HEK293 (cell line): ENCODE data around the gene RIPK1.
A peak's percentile ranks its signal among the peaks of the same experiment; 100 is the strongest.

ENCODE experiments used
- KLF8 ChIP-seq: fragments of 450-650 bp; formaldehyde crosslinking; IDR thresholded peaks from 2 replicates; pipeline ENCODE4 v1.5.1; 2016; ENCODE audit warnings: missing biosample characterization, missing genetic modification characterization
- KLF9 ChIP-seq: fragments of 450-650 bp; formaldehyde crosslinking; IDR thresholded peaks from 2 replicates; pipeline ENCODE4 v1.5.1; 2016; ENCODE audit warnings: missing biosample characterization, missing genetic modification characterization, low read depth
- PRDM1 ChIP-seq: fragments of 450-650 bp; formaldehyde crosslinking; IDR thresholded peaks from 2 replicates; pipeline ENCODE4; 2016; ENCODE audit warnings: missing biosample characterization, missing genetic modification characterization
- SP3 ChIP-seq: fragments of 450-650 bp; formaldehyde crosslinking; IDR thresholded peaks from 2 replicates; pipeline ENCODE4 v1.5.1; 2016; ENCODE audit warnings: missing biosample characterization, missing genetic modification characterization
- WT1 ChIP-seq: fragments of 450-650 bp; formaldehyde crosslinking; IDR thresholded peaks from 2 replicates; pipeline ENCODE4 v1.5.1; 2016; ENCODE audit warnings: missing biosample characterization, missing genetic modification characterization
- YY2 ChIP-seq: fragments of 450-650 bp; formaldehyde crosslinking; IDR thresholded peaks from 2 replicates; pipeline ENCODE4 v1.5.1; 2016; ENCODE audit warnings: missing biosample characterization, missing genetic modification characterization
- ZBTB1 ChIP-seq: fragments of 450-650 bp; formaldehyde crosslinking; IDR thresholded peaks from 2 replicates; pipeline ENCODE4 v1.5.1; 2016; ENCODE audit warnings: missing biosample characterization, missing genetic modification characterization
- ZBTB8A ChIP-seq: fragments of 450-650 bp; formaldehyde crosslinking; IDR thresholded peaks from 2 replicates; pipeline ENCODE4 v1.5.1; 2016; ENCODE audit warnings: missing biosample characterization, missing genetic modification characterization
- ZIC2 ChIP-seq: fragments of 450-650 bp; formaldehyde crosslinking; IDR thresholded peaks from 2 replicates; pipeline ENCODE4 v1.5.1; 2016; ENCODE audit warnings: missing biosample characterization, missing genetic modification characterization
- ZNF121 ChIP-seq: fragments of 450-650 bp; formaldehyde crosslinking; IDR thresholded peaks from 2 replicates; pipeline ENCODE4 v1.5.1; 2016; ENCODE audit warnings: missing biosample characterization, missing genetic modification characterization
- ZNF133 ChIP-seq: fragments of 450-650 bp; formaldehyde crosslinking; IDR thresholded peaks from 2 replicates; pipeline ENCODE4 v1.5.1; 2016; ENCODE audit warnings: missing biosample characterization, missing genetic modification characterization
- ZNF140 ChIP-seq: fragments of 450-650 bp; formaldehyde crosslinking; IDR thresholded peaks from 2 replicates; pipeline ENCODE4 v1.5.1; 2016; ENCODE audit warnings: missing biosample characterization, missing genetic modification characterization
- ZNF16 ChIP-seq: fragments of 450-650 bp; formaldehyde crosslinking; IDR thresholded peaks from 2 replicates; pipeline ENCODE4 v1.5.1; 2016; ENCODE audit warnings: low read depth, missing biosample characterization, missing genetic modification characterization
- ZNF211 ChIP-seq: fragments of 450-650 bp; formaldehyde crosslinking; IDR thresholded peaks from 2 replicates; pipeline ENCODE4 v1.5.1; 2016; ENCODE audit warnings: low read depth, missing biosample characterization, missing genetic modification characterization
- ZNF214 ChIP-seq: fragments of 450-650 bp; formaldehyde crosslinking; IDR thresholded peaks from 2 replicates; pipeline ENCODE4 v1.5.1; 2017; ENCODE audit warnings: missing biosample characterization, mild to moderate bottlenecking, missing genetic modification characterization, borderline replicate concordance
- ZNF239 ChIP-seq: fragments of 450-650 bp; formaldehyde crosslinking; IDR thresholded peaks from 2 replicates; pipeline ENCODE4 v1.5.1; 2016; ENCODE audit warnings: missing biosample characterization, missing genetic modification characterization
- ZNF280C ChIP-seq: fragments of 450-650 bp; formaldehyde crosslinking; IDR thresholded peaks from 2 replicates; pipeline ENCODE4 v1.5.1; 2016; ENCODE audit warnings: missing biosample characterization, missing genetic modification characterization
- ZNF324 ChIP-seq: fragments of 450-650 bp; formaldehyde crosslinking; IDR thresholded peaks from 2 replicates; pipeline ENCODE4 v1.5.1; 2016; ENCODE audit warnings: missing biosample characterization, missing genetic modification characterization
- ZNF335 ChIP-seq: fragments of 450-650 bp; formaldehyde crosslinking; conservative IDR thresholded peaks from 2 replicates; pipeline ENCODE4 v1.5.1; 2016; ENCODE audit warnings: missing biosample characterization, missing genetic modification characterization
- ZNF341 ChIP-seq: fragments of 450-650 bp; formaldehyde crosslinking; IDR thresholded peaks from 2 replicates; pipeline ENCODE4; 2016; ENCODE audit warnings: low read depth, missing biosample characterization, missing genetic modification characterization
- ZNF366 ChIP-seq: fragments of 450-650 bp; formaldehyde crosslinking; conservative IDR thresholded peaks from 2 replicates; pipeline ENCODE4 v1.5.1; 2016; ENCODE audit warnings: missing biosample characterization, missing genetic modification characterization
- ZNF473 ChIP-seq: fragments of 450-650 bp; formaldehyde crosslinking; IDR thresholded peaks from 2 replicates; pipeline ENCODE4 v1.5.1; 2017; ENCODE audit warnings: missing biosample characterization, missing genetic modification characterization
- ZNF513 ChIP-seq: fragments of 450-650 bp; IDR thresholded peaks from 2 replicates; pipeline ENCODE4 v1.5.1; 2018; ENCODE audit warnings: missing biosample characterization, missing genetic modification characterization
- ZNF518A ChIP-seq: fragments of 450-650 bp; formaldehyde crosslinking; conservative IDR thresholded peaks from 2 replicates; pipeline ENCODE4 v1.5.1; 2016; ENCODE audit warnings: low read depth, missing biosample characterization, missing genetic modification characterization
- ZNF521 ChIP-seq: fragments of 450-650 bp; formaldehyde crosslinking; IDR thresholded peaks from 2 replicates; pipeline ENCODE4 v1.5.1; 2017; ENCODE audit warnings: missing biosample characterization, mild to moderate bottlenecking, missing genetic modification characterization
- ZNF544 ChIP-seq: fragments of 450-650 bp; formaldehyde crosslinking; IDR thresholded peaks from 2 replicates; pipeline ENCODE4 v1.5.0; 2017; ENCODE audit warnings: missing biosample characterization, missing genetic modification characterization
- ZNF549 ChIP-seq: fragments of 450-650 bp; IDR thresholded peaks from 2 replicates; pipeline ENCODE4 v1.5.1; 2018; ENCODE audit warnings: missing biosample characterization, missing genetic modification characterization, mild to moderate bottlenecking, inconsistent platforms, moderate library complexity
- ZNF558 ChIP-seq: fragments of 450-650 bp; formaldehyde crosslinking; IDR thresholded peaks from 2 replicates; pipeline ENCODE4 v1.5.1; 2016; ENCODE audit warnings: missing biosample characterization, missing genetic modification characterization
- ZNF571 ChIP-seq: fragments of 450-650 bp; formaldehyde crosslinking; IDR thresholded peaks from 2 replicates; pipeline ENCODE4 v1.5.0; 2017; ENCODE audit warnings: missing biosample characterization, missing genetic modification characterization
- ZNF791 ChIP-seq: fragments of 450-650 bp; formaldehyde crosslinking; IDR thresholded peaks from 2 replicates; pipeline ENCODE4 v1.5.1; 2016; ENCODE audit warnings: missing biosample characterization, missing genetic modification characterization
- ZNF837 ChIP-seq: fragments of 450-650 bp; formaldehyde crosslinking; IDR thresholded peaks from 2 replicates; pipeline ENCODE4 v1.5.1; 2016; ENCODE audit warnings: missing biosample characterization, missing genetic modification characterization
- ZSCAN5A ChIP-seq: fragments of 450-650 bp; formaldehyde crosslinking; IDR thresholded peaks from 2 replicates; pipeline ENCODE4 v1.5.1; 2016; ENCODE audit warnings: missing biosample characterization, missing genetic modification characterization

RIPK1 gene

GRCh38 chr6:3118353-3119039, 50.2 kb downstream of the RIPK1 start, which contains the start of gene BPHL (continued):
- TF ChIP-seq WT1 (tag by site-specific recombination) (no peak), ZNF280C (tag by site-specific recombination) (no peak), ZNF518A (tag by site-specific recombination) (no peak), ZBTB8A (tag by site-specific recombination) (peak; percentile 67), ZNF121 (no peak), ZNF366 (tag by site-specific recombination) (no peak), PRDM1 (tag by site-specific recombination) (no peak), ZNF211 (tag by site-specific recombination) (no peak), ZNF473 (tag by site-specific recombination) (no peak), ZNF239 (tag by site-specific recombination) (no peak), ZBTB1 (no peak), SP3 (peak; percentile 99), ZNF16 (no peak), KLF8 (tag by site-specific recombination) (peak; percentile 100), ZNF791 (no peak), ZNF558 (tag by site-specific recombination) (no peak), ZNF341 (tag by site-specific recombination) (peak; percentile 81), ZSCAN5A (tag by site-specific recombination) (no peak), KLF9 (tag by site-specific recombination) (peak; percentile 99), ZNF521 (no peak), ZNF549 (tag by site-specific recombination) (peak; percentile 42; the same call in 1 of the 2 replicates), ZNF324 (0 out of 2 replicates have a peak, but pooled peaks have one; percentile 16), ZNF335 (peak; percentile 82), ZNF513 (tag by site-specific recombination) (no peak), ZNF140 (tag by site-specific recombination) (no peak), ZNF544 (no peak), ZNF214 (tag by site-specific recombination) (no peak), ZNF837 (tag by site-specific recombination) (no peak), ZNF571 (no peak), YY2 (tag by site-specific recombination) (no peak), ZIC2 (tag by site-specific recombination) (peak; percentile 27), ZNF133 (tag by site-specific recombination) (no peak)
